Keratinocyte (primary cell): ENCODE measurements around the gene CCR8. TPM values are rescaled to one million over a fixed set of nuclear protein-coding genes. Genes with fewer than 3 reads are reported as not detected.

Experiments used
- DNase-seq: peaks from one replicate; pipeline ENCODE4 v3.0.0-alpha.2; 2011; ENCODE audit warnings: low read depth, missing footprints, low spot score
- FAIRE-seq: peaks from 2 replicates; lab custom pipeline; 2011; peaks lifted over from hg19 to GRCh38; lab: Jason Lieb, UNC
- H2AFZ ChIP-seq: 2 replicates; pipeline ENCODE4 v1.6.0; 2012; ENCODE audit warnings: low read length, control low read depth, inconsistent platforms; ENCODE audit not compliant: control insufficient read depth
- H3K27ac ChIP-seq: 2 replicates; pipeline ENCODE4 v1.5.1; 2011; ENCODE audit warnings: low read length; ENCODE audit not compliant: control insufficient read depth, insufficient read depth
- H3K27me3 ChIP-seq: 3 replicates; pipeline ENCODE4 v1.6.0; 2011; ENCODE audit warnings: low read length; ENCODE audit not compliant: control insufficient read depth, insufficient read depth; ENCODE audit errors: extremely low read depth
- H3K36me3 ChIP-seq, 2 experiments: 2 replicates in 1 of 2; 3 replicates in 1 of 2; pipeline ENCODE4 v1.5.1; 2011; ENCODE audit warnings: low read length in 2 of 2, mild to moderate bottlenecking in 1 of 2; ENCODE audit not compliant: control insufficient read depth in 2 of 2, insufficient read depth in 2 of 2; ENCODE audit errors: extremely low read depth in 1 of 2
- H3K4me1 ChIP-seq: 3 replicates; pipeline ENCODE4 v1.5.1; 2011; ENCODE audit warnings: low read length; ENCODE audit not compliant: control insufficient read depth, insufficient read depth; ENCODE audit errors: extremely low read depth
- H3K4me2 ChIP-seq: 3 replicates; pipeline ENCODE4 v1.6.0; 2011; ENCODE audit warnings: low read depth, low read length; ENCODE audit not compliant: control insufficient read depth, insufficient read depth; ENCODE audit errors: extremely low read depth
- H3K4me3 ChIP-seq, 3 experiments: fragments of 200-600 bp in 1 of 3; sonication (generic) in 1 of 3; 2 replicates in 2 of 3; 3 replicates in 1 of 3; pipeline ENCODE4 v1.5.1; 2011 to 2016; ENCODE audit warnings: low read length in 3 of 3, mild to moderate bottlenecking in 3 of 3, control low read depth in 2 of 3, inconsistent platforms in 1 of 3, low read depth in 1 of 3, mixed read lengths in 1 of 3, mixed run types in 1 of 3, moderate library complexity in 1 of 3; ENCODE audit not compliant: control insufficient read depth in 2 of 3, insufficient read depth in 2 of 3; ENCODE audit errors: extremely low read depth in 1 of 3
- H3K79me2 ChIP-seq: 2 replicates; pipeline ENCODE4 v1.6.0; 2012; ENCODE audit warnings: low read length; ENCODE audit not compliant: control insufficient read depth, insufficient read depth
- H3K9ac ChIP-seq: 3 replicates; pipeline ENCODE4 v1.6.0; 2011; ENCODE audit warnings: low read length; ENCODE audit not compliant: control insufficient read depth, insufficient read depth; ENCODE audit errors: extremely low read depth
- H3K9me1 ChIP-seq: 3 replicates; pipeline ENCODE4 v1.6.0; 2011; ENCODE audit warnings: low read length; ENCODE audit not compliant: control insufficient read depth, insufficient read depth; ENCODE audit errors: extremely low read depth
- H3K9me3 ChIP-seq: 2 replicates; pipeline ENCODE4 v1.5.1; 2012; ENCODE audit warnings: low read depth, low read length; ENCODE audit not compliant: control insufficient read depth
- H4K20me1 ChIP-seq: 3 replicates; pipeline ENCODE4 v1.6.0; 2011; ENCODE audit warnings: low read length; ENCODE audit not compliant: control insufficient read depth, insufficient read depth; ENCODE audit errors: extremely low read depth
- CTCF ChIP-seq, 3 experiments: IDR thresholded peaks in 1 of 3; conservative IDR thresholded peaks in 1 of 3; optimal IDR thresholded peaks in 1 of 3; 2 replicates in 2 of 3; 3 replicates in 1 of 3; pipeline versions ENCODE3 to v1.5.1; 2011; ENCODE audit warnings: low read length in 3 of 3, mild to moderate bottlenecking in 3 of 3, moderate library complexity in 2 of 3, control low read depth in 1 of 3, inconsistent platforms in 1 of 3; ENCODE audit not compliant: insufficient read depth in 2 of 3; ENCODE audit errors: extremely low read depth in 1 of 3
- EZH2 ChIP-seq: IDR thresholded peaks from one replicate; pipeline ENCODE4 v1.6.1; 2012; ENCODE audit warnings: inconsistent platforms, mild to moderate bottlenecking, low read length, moderate library complexity
- dilution Hi-C: fragments of 300-500 bp; cut with MboI; formaldehyde crosslinking; loops from one replicate; pipeline ENCODE4 v1.7.0; 2020; ENCODE audit warnings: low sequenced_read_pairs; ENCODE audit not compliant: extremely low pct_ligation_motif_present
- polyA plus RNA-seq, 5 experiments: library from polyadenylated mRNA; depleted of rRNA in 3 of 5; stranded (reverse) in 3 of 5; stranded (forward) in 1 of 5; unstranded in 1 of 5; fragments of >200 nt; gene quantifications; 1 replicate in 1 of 5; 2 replicates in 3 of 5; 3 replicates in 1 of 5; pipeline versions ENCODE4 v1.2.1 to v1.2.3, GENCODE V29; 2011 to 2012; ENCODE audit warnings: missing spikeins in 2 of 5, low read depth in 1 of 5, low replicate concordance in 1 of 5

The CCR8 gene
- polyA plus RNA-seq, 1 donor (not counting 4 experiments of a cell fraction or from before 2014, with no cell fraction given): not detected

GRCh38 chr3:39358333-39358732 is 28.8 kb downstream of the CCR8 start:
- no peaks in the 10 kb centered on the region for H3K79me2 ChIP-seq
- FAIRE-seq (no peak), DNase-seq (no peak)
- H3K4me3 ChIP-seq: no peak overlapping the region
- H3K27ac ChIP-seq: no peak overlapping the region
- no peak overlapping the region for H3K4me2 ChIP-seq
- H2AFZ ChIP-seq: no peak overlapping the region
- TF ChIP-seq EZH2 (no peak), CTCF (optimal IDR thresholded peaks at IDR 0.05 in 1 of 3, IDR thresholded peaks at IDR 0.05 in 1 of 3, conservative IDR thresholded peaks at IDR 0.05 in 1 of 3; ENCODE audit: extremely low read depth in 1 of 3, insufficient read depth in 2 of 3, low read length in 3 of 3) (no peak)
- dilution Hi-C loops: no loop called here
- H3K36me3 ChIP-seq: no peaks in the 10 kb centered on the region
- peaks cover 5% of the 10 kb centered on the region for H3K4me1 ChIP-seq
- no peaks in the 10 kb centered on the region for H4K20me1 ChIP-seq
- H3K9me1 ChIP-seq: no peaks in the 10 kb centered on the region
- H3K9me3 ChIP-seq: no peaks in the 10 kb centered on the region
- H3K9ac ChIP-seq: no peak overlapping the region
- peaks cover 6% of the 10 kb centered on the region for H3K27me3 ChIP-seq

GRCh38 chr3:39361252-39361927 is 31.9 kb downstream of the CCR8 start:
- H3K27me3 ChIP-seq: peaks cover 6% of the 10 kb centered on the region
- no peaks in the 10 kb centered on the region for H3K9me3 ChIP-seq
- H3K36me3 ChIP-seq: no peaks in the 10 kb centered on the region
- DNase-seq (no peak), FAIRE-seq (no peak)
- TF ChIP-seq EZH2 (no peak), CTCF (optimal IDR thresholded peaks at IDR 0.05 in 1 of 3, IDR thresholded peaks at IDR 0.05 in 1 of 3, conservative IDR thresholded peaks at IDR 0.05 in 1 of 3; ENCODE audit: extremely low read depth in 1 of 3, insufficient read depth in 2 of 3, low read length in 3 of 3) (no peak)
- no peak overlapping the region for H3K4me2 ChIP-seq
- H4K20me1 ChIP-seq: no peaks in the 10 kb centered on the region
- H3K27ac ChIP-seq: no peak overlapping the region
- peaks cover 5% of the 10 kb centered on the region for H3K4me1 ChIP-seq
- no peaks in the 10 kb centered on the region for H3K79me2 ChIP-seq
- dilution Hi-C loops: no loop called here
- no peak overlapping the region for H2AFZ ChIP-seq
- H3K9me1 ChIP-seq: no peaks in the 10 kb centered on the region
- no peak overlapping the region for H3K9ac ChIP-seq
- H3K4me3 ChIP-seq: no peak overlapping the region
